IMR-90 (cell line): ENCODE results near the gene KCNS1.

Source experiments
- CTCF ChIP-seq: conservative IDR thresholded peaks from 2 replicates; pipeline ENCODE4 v1.5.1; 2012; ENCODE audit warnings: mild to moderate bottlenecking, low read depth, low read length, improper control_type of control experiment
- ELK1 ChIP-seq: fragments of 150-350 bp; IDR thresholded peaks from 2 replicates; pipeline ENCODE4 v1.6.1; 2016; ENCODE audit warnings: low read depth, mild to moderate bottlenecking, low read length, moderate library complexity, borderline replicate concordance
- MAFK ChIP-seq: IDR thresholded peaks from 2 replicates; pipeline ENCODE4 v1.6.1; 2012; ENCODE audit warnings: low read depth, low read length, improper control_type of control experiment
- POLR2A ChIP-seq: IDR thresholded peaks from 2 replicates; pipeline ENCODE4 v1.6.1; 2012; ENCODE audit warnings: mild to moderate bottlenecking, low read depth, low read length
- RFX5 ChIP-seq: IDR thresholded peaks from 2 replicates; pipeline ENCODE4 v1.8.0; 2012; ENCODE audit warnings: low read depth, mild to moderate bottlenecking, low read length, moderate library complexity
- USF2 ChIP-seq: fragments of 150-350 bp; IDR thresholded peaks from 2 replicates; pipeline ENCODE4 v1.6.1; 2017; ENCODE audit warnings: mild to moderate bottlenecking, antibody characterized with exemption, low read length, low read depth

GRCh38 chr20:45111285-45111684 is 10.4 kb upstream of the KCNS1 start:
- TF ChIP-seq ELK1 (no peak), USF2 (no peak), CTCF (no peak), RFX5 (no peak), POLR2A (no peak), MAFK (no peak)
